ENCODE results near the gene FRMD3. TPM values are rescaled to one million over a fixed set of nuclear protein-coding genes. Genes with fewer than 3 reads are reported as not detected.

FRMD3 gene
- total RNA-seq, 1 experiment from 2014 or later: 0.55 TPM

DNA sequence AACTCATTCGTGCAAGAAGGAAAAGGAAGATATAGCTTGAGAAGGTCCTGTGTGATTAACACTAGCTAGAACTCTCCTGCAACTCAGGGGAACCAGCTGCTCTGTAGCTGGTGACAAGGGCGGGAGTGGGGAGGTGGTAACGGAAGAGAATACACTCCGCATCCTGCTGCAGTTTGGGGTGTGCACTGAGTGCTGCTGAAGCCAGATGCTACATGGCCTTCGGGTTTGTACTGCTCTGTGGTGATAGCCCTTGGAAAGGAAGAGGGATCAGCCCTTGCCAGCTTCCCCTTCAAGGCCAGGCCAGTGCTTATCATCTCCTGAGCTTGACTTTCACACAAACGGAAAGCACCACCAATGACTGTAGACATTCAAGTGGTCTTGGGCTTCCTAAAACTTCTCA, 34.3 kb downstream of the FRMD3 start:
- no peak overlapping the region for H4K8ac ChIP-seq (replicated peaks; ENCODE audit: insufficient read length, low read depth, low read length)
- no peak overlapping the region for H2BK12ac ChIP-seq (ENCODE audit: insufficient read length, low read depth, low read length)
- H3K4me1 Mint-ChIP-seq: 0 out of 4 replicates have a peak, but pooled peaks cover 2 to 3% of the 10 kb centered on the region in 2 experiments
- H3K36me3 Mint-ChIP-seq (ENCODE audit: insufficient read depth in 1 of 3, low read depth in 3 of 3): no peaks in the 10 kb centered on the region
- H4K91ac ChIP-seq (ENCODE audit: insufficient read length, low read depth, low read length): no peak overlapping the region
- no peak overlapping the region for H3T11ph ChIP-seq (ENCODE audit: low read length)
- H3K4me3 Mint-ChIP-seq: no peak overlapping the region
- H2BK20ac ChIP-seq (ENCODE audit: low read depth, low read length, poor library complexity, severe bottlenecking): no peak overlapping the region
- no peaks in the 10 kb centered on the region for H3K79me1 ChIP-seq (ENCODE audit: insufficient read depth, low read depth, low read length, poor library complexity, severe bottlenecking)
- H3K79me2 ChIP-seq (ENCODE audit: insufficient read depth, low read length): no peaks in the 10 kb centered on the region
- no peak overlapping the region for H2AFZ ChIP-seq (ENCODE audit: low read length)
- H3K27me3 ChIP-seq (ENCODE audit: insufficient read depth, low read length): no peaks in the 10 kb centered on the region
- H3K18ac ChIP-seq (ENCODE audit: insufficient read length, low read depth, low read length): no peak overlapping the region
- H3K23me2 ChIP-seq (ENCODE audit: insufficient read length, low read depth, low read length, poor library complexity, severe bottlenecking): no peaks in the 10 kb centered on the region
- H3K23ac ChIP-seq (ENCODE audit: insufficient read length, low read depth, low read length): no peak overlapping the region
- no peak overlapping the region for H3K14ac ChIP-seq (ENCODE audit: insufficient read depth, low read length)
- no peak overlapping the region for H3K4ac ChIP-seq (ENCODE audit: low read depth, low read length)
- H3K9ac ChIP-seq (ENCODE audit: extremely low read depth, insufficient read length, low read length): no peak overlapping the region
- no peaks in the 10 kb centered on the region for H3K4me1 ChIP-seq (ENCODE audit: insufficient read depth, low read length)
- no peaks in the 10 kb centered on the region for H3K9me3 ChIP-seq (ENCODE audit: control insufficient read depth, low read depth, low read length)
- WGBS (ENCODE audit: extremely low coverage, insufficient read length, low lambda C conversion rate): no CpG with 5 or more reads among the region's 6 CpGs
- no peaks in the 10 kb centered on the region for H4K20me1 ChIP-seq (ENCODE audit: control insufficient read depth, insufficient read depth, insufficient read length)
- DNase-seq: no peak
- H4K5ac ChIP-seq (ENCODE audit: insufficient read length, low read depth, low read length): no peak overlapping the region
- H3K9me3 Mint-ChIP-seq: no peaks in the 10 kb centered on the region
- H3K56ac ChIP-seq (ENCODE audit: insufficient read length, low read depth, low read length): no peak overlapping the region
- no peak overlapping the region for H2AK5ac ChIP-seq (ENCODE audit: insufficient read length, low read length)
- H2BK15ac ChIP-seq (ENCODE audit: low read depth, low read length): no peak overlapping the region
- H3K27ac ChIP-seq (ENCODE audit: insufficient read length, low read depth, low read length): no peak overlapping the region
- H2BK120ac ChIP-seq (ENCODE audit: low read depth, low read length, poor library complexity, severe bottlenecking): no peak overlapping the region
- H3K4me2 ChIP-seq (ENCODE audit: insufficient read depth, insufficient read length, low read length): no peak overlapping the region
- TF ChIP-seq, protein P1, sequence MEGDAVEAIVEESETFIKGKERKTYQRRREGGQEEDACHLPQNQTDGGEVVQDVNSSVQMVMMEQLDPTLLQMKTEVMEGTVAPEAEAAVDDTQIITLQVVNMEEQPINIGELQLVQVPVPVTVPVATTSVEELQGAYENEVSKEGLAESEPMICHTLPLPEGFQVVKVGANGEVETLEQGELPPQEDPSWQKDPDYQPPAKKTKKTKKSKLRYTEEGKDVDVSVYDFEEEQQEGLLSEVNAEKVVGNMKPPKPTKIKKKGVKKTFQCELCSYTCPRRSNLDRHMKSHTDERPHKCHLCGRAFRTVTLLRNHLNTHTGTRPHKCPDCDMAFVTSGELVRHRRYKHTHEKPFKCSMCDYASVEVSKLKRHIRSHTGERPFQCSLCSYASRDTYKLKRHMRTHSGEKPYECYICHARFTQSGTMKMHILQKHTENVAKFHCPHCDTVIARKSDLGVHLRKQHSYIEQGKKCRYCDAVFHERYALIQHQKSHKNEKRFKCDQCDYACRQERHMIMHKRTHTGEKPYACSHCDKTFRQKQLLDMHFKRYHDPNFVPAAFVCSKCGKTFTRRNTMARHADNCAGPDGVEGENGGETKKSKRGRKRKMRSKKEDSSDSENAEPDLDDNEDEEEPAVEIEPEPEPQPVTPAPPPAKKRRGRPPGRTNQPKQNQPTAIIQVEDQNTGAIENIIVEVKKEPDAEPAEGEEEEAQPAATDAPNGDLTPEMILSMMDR (conservative IDR thresholded peaks at IDR 0.05): no peak
- H3K27me3 Mint-ChIP-seq (ENCODE audit: low read depth): no peaks in the 10 kb centered on the region
- H2BK5ac ChIP-seq (ENCODE audit: insufficient read length, low read length): no peak overlapping the region
- H3K27ac Mint-ChIP-seq: no peak overlapping the region; a peak in 1 of 7 replicates

Data from H9 (cell line).